Measurements from ENCODE around the gene MYORG. TPM values are rescaled to one million over a fixed set of nuclear protein-coding genes. Genes with fewer than 3 reads are reported as not detected.

The MYORG gene
- polyA plus RNA-seq, 1 experiment, result 0.19 TPM

- no peak for TF ChIP-seq CTCF (IDR thresholded peaks at IDR 0.05; ENCODE audit: low read depth, low read length)
- CTCF ChIA-PET, result interaction anchor here (1.1 kb wide), 1 partner anchor 23 kb away, joined by 3 read pairs; no protein-coding TSS in a partner anchor
Observed at GRCh38 chr9:34381323-34381722, 4.6 kb upstream of the MYORG start.

GRCh38 chr9:34380511-34381315, 4.0 kb upstream of the MYORG start:
- CTCF ChIA-PET, result interaction anchor here (0.5 to 6.5 kb wide), 9 partner anchors 10 to 1100 kb away, joined by 3 to 59 read pairs (median 7); no protein-coding TSS in a partner anchor
- TF ChIP-seq CTCF (IDR thresholded peaks at IDR 0.05; ENCODE audit: low read depth, low read length), result no peak
- DNase-seq (ENCODE audit: low read depth, low spot score), result peak; percentile 8
- Histone ChIP-seq H3K9me3 (ENCODE audit: control insufficient read depth, insufficient read depth, low read length) (no peaks in the 10 kb centered on the region; the same call in 1 of the 2 replicates), H3K4me3 (ENCODE audit: low read depth, low read length) (peak overlapping the region; percentile 58), H3K27me3 (ENCODE audit: control insufficient read depth, insufficient read depth, low read length) (peaks cover 7% of the 10 kb centered on the region), H3K27ac (ENCODE audit: low read depth, low read length) (no peak overlapping the region)
- POLR2A ChIA-PET, result no interaction called here

More at GRCh38 chr9:34381323-34381722, 4.6 kb upstream of the MYORG start:
- POLR2A ChIA-PET, result no interaction called here
- no peak for DNase-seq (ENCODE audit: low read depth, low spot score)
- H3K4me3 ChIP-seq (ENCODE audit: low read depth, low read length), result peak overlapping the region; percentile 58
- H3K27me3 ChIP-seq (ENCODE audit: control insufficient read depth, insufficient read depth, low read length), result peaks cover 3% of the 10 kb centered on the region
- no peak overlapping the region for H3K27ac ChIP-seq (ENCODE audit: low read depth, low read length)
- H3K9me3 ChIP-seq (ENCODE audit: control insufficient read depth, insufficient read depth, low read length), result no peaks in the 10 kb centered on the region; the same call in 1 of the 2 replicates

- Histone ChIP-seq H3K27ac (ENCODE audit: low read depth, low read length) (no peak overlapping the region), H3K4me3 (ENCODE audit: low read depth, low read length) (no peak overlapping the region), H3K9me3 (ENCODE audit: control insufficient read depth, insufficient read depth, low read length) (no peaks in the 10 kb centered on the region; the same call in 1 of the 2 replicates), H3K27me3 (ENCODE audit: control insufficient read depth, insufficient read depth, low read length) (peaks cover 7% of the 10 kb centered on the region)
- CTCF ChIA-PET, result interaction anchor here (0.6 to 6.5 kb wide), 7 partner anchors 10 to 1100 kb away, joined by 3 to 59 read pairs (median 7); no protein-coding TSS in a partner anchor
- POLR2A ChIA-PET, result no interaction called here
- no peak for TF ChIP-seq CTCF (IDR thresholded peaks at IDR 0.05; ENCODE audit: low read depth, low read length)
- no peak for DNase-seq (ENCODE audit: low read depth, low spot score)
Observed at GRCh38 chr9:34380034-34380510, 3.4 kb upstream of the MYORG start.

GRCh38 chr9:34379334-34380033, 2.8 kb upstream of the MYORG start:
- TF ChIP-seq CTCF (IDR thresholded peaks at IDR 0.05; ENCODE audit: low read depth, low read length), result peak; percentile 95
- H3K27ac ChIP-seq (ENCODE audit: low read depth, low read length), result no peak overlapping the region
- peak; percentile 49 for DNase-seq (ENCODE audit: low read depth, low spot score)
- CTCF ChIA-PET, result interaction anchor here (0.5 to 6.5 kb wide), 25 partner anchors 9 to 1099 kb away, joined by 3 to 59 read pairs (median 3); no protein-coding TSS in a partner anchor
- H3K4me3 ChIP-seq (ENCODE audit: low read depth, low read length), result peak overlapping the region; percentile 36
- no peaks in the 10 kb centered on the region; the same call in 1 of the 2 replicates for H3K9me3 ChIP-seq (ENCODE audit: control insufficient read depth, insufficient read depth, low read length)
- peaks cover 10% of the 10 kb centered on the region for H3K27me3 ChIP-seq (ENCODE audit: control insufficient read depth, insufficient read depth, low read length)
- POLR2A ChIA-PET, result interaction anchor here (0.5 kb wide), 1 partner anchor 337 kb away, joined by 6 read pairs; no protein-coding TSS in a partner anchor

All from AG04450 (cell line).